ENCODE results near the gene DTX3.

DTX3 gene

GRCh38 chr12:57610554-57611107 is 6.0 kb downstream of the DTX3 start:
- Histone ChIP-seq H3K27ac (peak overlapping the region; percentile 62), H3K4me3 (IDR thresholded peaks at IDR 0.05; ENCODE audit: insufficient read depth, low read depth, low read length) (no peak overlapping the region), H3K4me2 (peak overlapping the region; percentile 88), H2AFZ (ENCODE audit: low read depth) (peak overlapping the region; percentile 99), H3K27me3 (ENCODE audit: insufficient read depth, low read depth) (no peaks in the 10 kb centered on the region), H3K4me1 (ENCODE audit: low read depth, poor library complexity, severe bottlenecking) (peaks cover 53% of the 10 kb centered on the region), H3K79me2 (ENCODE audit: insufficient read depth, low read depth) (no peaks in the 10 kb centered on the region), H3K9ac (peak overlapping the region; percentile 92), H3K36me3 (ENCODE audit: insufficient read depth) (no peaks in the 10 kb centered on the region), H4K20me1 (ENCODE audit: insufficient read depth) (no peaks in the 10 kb centered on the region)
- TF ChIP-seq CTCF (conservative IDR thresholded peaks at IDR 0.05; ENCODE audit: low read depth, low read length) = no peak

- Histone ChIP-seq H3K9ac (peak within 1 kb of the TSS; percentile 92), H3K4me1 (ENCODE audit: low read depth, poor library complexity, severe bottlenecking) (peaks cover 47% of the 10 kb centered on the region), H4K20me1 (ENCODE audit: insufficient read depth) (no peaks in the 10 kb centered on the region), H3K4me2 (peak within 1 kb of the TSS; percentile 88), H3K4me3 (IDR thresholded peaks at IDR 0.05; ENCODE audit: insufficient read depth, low read depth, low read length) (no peak within 1 kb of the TSS), H3K36me3 (ENCODE audit: insufficient read depth) (no peaks in the 10 kb centered on the region), H2AFZ (ENCODE audit: low read depth) (peak within 1 kb of the TSS; percentile 99), H3K79me2 (ENCODE audit: insufficient read depth, low read depth) (no peaks in the 10 kb centered on the region), H3K27me3 (ENCODE audit: insufficient read depth, low read depth) (no peaks in the 10 kb centered on the region), H3K27ac (peak within 1 kb of the TSS; percentile 62)
- TF ChIP-seq CTCF (conservative IDR thresholded peaks at IDR 0.05; ENCODE audit: low read depth, low read length) = no peak
Observed at GRCh38 chr12:57611108-57611826, 6.6 kb downstream of the DTX3 start, which contains the start of gene ARHGEF25. ARHGEF25 (plus strand) TSS chr12:57611435; CDS start chr12:57611895, 460 bp downstream.

- H3K9ac ChIP-seq = peak overlapping the region; percentile 92
- no peaks in the 10 kb centered on the region for H3K79me2 ChIP-seq (ENCODE audit: insufficient read depth, low read depth)
- no peak for TF ChIP-seq CTCF (conservative IDR thresholded peaks at IDR 0.05; ENCODE audit: low read depth, low read length)
- H4K20me1 ChIP-seq (ENCODE audit: insufficient read depth) = no peaks in the 10 kb centered on the region
- H3K36me3 ChIP-seq (ENCODE audit: insufficient read depth) = no peaks in the 10 kb centered on the region
- H3K27me3 ChIP-seq (ENCODE audit: insufficient read depth, low read depth) = no peaks in the 10 kb centered on the region
- H3K4me3 ChIP-seq (IDR thresholded peaks at IDR 0.05; ENCODE audit: insufficient read depth, low read depth, low read length) = no peak overlapping the region
- peaks cover 45% of the 10 kb centered on the region for H3K4me1 ChIP-seq (ENCODE audit: low read depth, poor library complexity, severe bottlenecking)
- H3K27ac ChIP-seq = peak overlapping the region; percentile 69; the same call in 1 of the 2 replicates
- peak overlapping the region; percentile 99; the same call in 1 of the 2 replicates for H2AFZ ChIP-seq (ENCODE audit: low read depth)
- H3K4me2 ChIP-seq = peak overlapping the region; percentile 88
Observed at GRCh38 chr12:57611827-57612710, 7.4 kb downstream of the DTX3 start.

- no peaks in the 10 kb centered on the region for H3K36me3 ChIP-seq (ENCODE audit: insufficient read depth)
- peak overlapping the region; percentile 45; the same call in 1 of the 2 replicates for H2AFZ ChIP-seq (ENCODE audit: low read depth)
- H3K27ac ChIP-seq = peak overlapping the region; percentile 69; the same call in 1 of the 2 replicates
- H4K20me1 ChIP-seq (ENCODE audit: insufficient read depth) = no peaks in the 10 kb centered on the region
- no peaks in the 10 kb centered on the region for H3K79me2 ChIP-seq (ENCODE audit: insufficient read depth, low read depth)
- H3K4me2 ChIP-seq = peak overlapping the region; percentile 88
- no peak overlapping the region; the same call in 1 of the 2 replicates for H3K9ac ChIP-seq
- no peak overlapping the region for H3K4me3 ChIP-seq (IDR thresholded peaks at IDR 0.05; ENCODE audit: insufficient read depth, low read depth, low read length)
- H3K4me1 ChIP-seq (ENCODE audit: low read depth, poor library complexity, severe bottlenecking) = peaks cover 45% of the 10 kb centered on the region
- no peaks in the 10 kb centered on the region for H3K27me3 ChIP-seq (ENCODE audit: insufficient read depth, low read depth)
- no peak for TF ChIP-seq CTCF (conservative IDR thresholded peaks at IDR 0.05; ENCODE audit: low read depth, low read length)
Observed at GRCh38 chr12:57612711-57613426, 8.2 kb downstream of the DTX3 start.
